AG08395 (cell line): ENCODE data around the gene UBA52.
"Not testable (repeated sequence)": the region's sequence is repeated elsewhere in the genome, so short reads cannot be mapped to it uniquely, and the experiment has no call there.

Experiments used
- DNase-seq: peaks from one replicate; pipeline ENCODE4 v3.0.0; 2012; ENCODE audit warnings: mixed read lengths, low spot score

Gene UBA52

GRCh38 chr19:18571564-18572344 is at the start of gene UBA52:
UBA52 (plus strand) TSS chr19:18571857; CDS start chr19:18573301, 1,444 bp downstream.
- DNase-seq, result peak; percentile 95

GRCh38 chr19:18522124-18522861 is 49.4 kb upstream of the UBA52 start:
- DNase-seq, result peak; percentile 99

- DNase-seq, result not testable (repeated sequence)
Measured at GRCh38 chr19:18522862-18523440, 48.7 kb upstream of the UBA52 start.

GRCh38 chr19:18523841-18524240 is 47.8 kb upstream of the UBA52 start:
- no peak for DNase-seq

GRCh38 chr19:18526316-18526715 is 45.3 kb upstream of the UBA52 start:
- DNase-seq, result no peak

- DNase-seq, result no peak
Measured at GRCh38 chr19:18529782-18530181, 41.9 kb upstream of the UBA52 start.

GRCh38 chr19:18531485-18531884 is 40.2 kb upstream of the UBA52 start:
- DNase-seq, result no peak

GRCh38 chr19:18532168-18532890 is 39.3 kb upstream of the UBA52 start:
- DNase-seq, result no peak

GRCh38 chr19:18533058-18533457 is 38.6 kb upstream of the UBA52 start:
- no peak for DNase-seq

GRCh38 chr19:18536475-18536874 is 35.2 kb upstream of the UBA52 start:
- no peak for DNase-seq

GRCh38 chr19:18537431-18537830 is 34.2 kb upstream of the UBA52 start:
- DNase-seq, result no peak

- no peak for DNase-seq
Measured at GRCh38 chr19:18538115-18538514, 33.5 kb upstream of the UBA52 start.

GRCh38 chr19:18539372-18539771 is 32.3 kb upstream of the UBA52 start:
- DNase-seq, result no peak

GRCh38 chr19:18540200-18540599 is 31.5 kb upstream of the UBA52 start:
- DNase-seq, result not testable (repeated sequence)

GRCh38 chr19:18541258-18541991 is 30.2 kb upstream of the UBA52 start:
- peak; percentile 71 for DNase-seq

- no peak for DNase-seq
Measured at GRCh38 chr19:18541992-18542940, 29.4 kb upstream of the UBA52 start.

- peak; percentile 98 for DNase-seq
Measured at GRCh38 chr19:18542941-18543813, 28.5 kb upstream of the UBA52 start, which contains the start of gene FKBP8. FKBP8 (minus strand) TSS chr19:18543573; CDS start chr19:18541970, 1,603 bp downstream.

- peak; percentile 68 for DNase-seq
Measured at GRCh38 chr19:18543814-18544475, 27.7 kb upstream of the UBA52 start.

GRCh38 chr19:18551631-18552030 is 20.0 kb upstream of the UBA52 start:
- DNase-seq, result no peak
